ENCODE measurements around the gene CATSPERZ.

CATSPERZ gene

GRCh38 chr11:64251753-64252002 lies 48.5 kb upstream of the CATSPERZ start:
- Histone ChIP-seq H3K9me2 (replicated peaks; ENCODE audit: low read depth, low read length) (no peaks in the 10 kb centered on the region), H3K27me3 (ENCODE audit: insufficient read depth, low read length, poor library complexity, severe bottlenecking) (no peaks in the 10 kb centered on the region), H3K36me3 (ENCODE audit: insufficient read depth, low read length) (no peaks in the 10 kb centered on the region), H4K20me1 (ENCODE audit: insufficient read depth, low read length, poor library complexity, severe bottlenecking) (no peaks in the 10 kb centered on the region), H3K4me3 (ENCODE audit: low read length, poor library complexity, severe bottlenecking) (peak overlapping the region; percentile 84), H3K79me2 (ENCODE audit: insufficient read depth, low read length) (peaks cover 5% of the 10 kb centered on the region; the same call in 1 of the 2 replicates), H3K4me1 (ENCODE audit: insufficient read depth, low read length, poor library complexity, severe bottlenecking) (peaks cover 30% of the 10 kb centered on the region), H2AFZ (ENCODE audit: low read length) (peak overlapping the region; percentile 75), H3K9me3 (ENCODE audit: insufficient read depth, low read depth, low read length) (no peaks in the 10 kb centered on the region), H3F3A (ENCODE audit: low read depth) (peaks cover 3% of the 10 kb centered on the region; the same call in 1 of the 2 replicates), H3K9ac (ENCODE audit: low read depth, low read length, poor library complexity, severe bottlenecking) (peak overlapping the region; percentile 68), H3K4me2 (ENCODE audit: low read depth, low read length, poor library complexity, severe bottlenecking) (peak overlapping the region; percentile 82)
- TF ChIP-seq EZH2phosphoT487 (IDR thresholded peaks at IDR 0.05; ENCODE audit: borderline replicate concordance) (no peak), CTCF (conservative IDR thresholded peaks at IDR 0.05; ENCODE audit: low read length) (no peak)

GRCh38 chr11:64252003-64252872 lies 47.9 kb upstream of the CATSPERZ start:
- Histone ChIP-seq H3K4me2 (ENCODE audit: low read depth, low read length, poor library complexity, severe bottlenecking) (peak overlapping the region; percentile 82), H3K9me3 (ENCODE audit: insufficient read depth, low read depth, low read length) (no peaks in the 10 kb centered on the region), H3K27me3 (ENCODE audit: insufficient read depth, low read length, poor library complexity, severe bottlenecking) (no peaks in the 10 kb centered on the region), H3K4me1 (ENCODE audit: insufficient read depth, low read length, poor library complexity, severe bottlenecking) (peaks cover 26% of the 10 kb centered on the region), H2AFZ (ENCODE audit: low read length) (peak overlapping the region; percentile 75), H3K4me3 (ENCODE audit: low read length, poor library complexity, severe bottlenecking) (peak overlapping the region; percentile 84), H3K36me3 (ENCODE audit: insufficient read depth, low read length) (no peaks in the 10 kb centered on the region), H3K9me2 (replicated peaks; ENCODE audit: low read depth, low read length) (no peaks in the 10 kb centered on the region), H4K20me1 (ENCODE audit: insufficient read depth, low read length, poor library complexity, severe bottlenecking) (no peaks in the 10 kb centered on the region), H3K79me2 (ENCODE audit: insufficient read depth, low read length) (peaks cover 5% of the 10 kb centered on the region; the same call in 1 of the 2 replicates), H3K9ac (ENCODE audit: low read depth, low read length, poor library complexity, severe bottlenecking) (peak overlapping the region; percentile 68), H3F3A (ENCODE audit: low read depth) (peaks cover 3% of the 10 kb centered on the region; the same call in 1 of the 2 replicates)
- TF ChIP-seq EZH2phosphoT487 (IDR thresholded peaks at IDR 0.05; ENCODE audit: borderline replicate concordance) = no peak
- peak; percentile 51 for TF ChIP-seq CTCF (conservative IDR thresholded peaks at IDR 0.05; ENCODE audit: low read length)

GRCh38 chr11:64253043-64253442 lies 47.1 kb upstream of the CATSPERZ start:
- no peak overlapping the region for H3K4me3 ChIP-seq (ENCODE audit: low read length, poor library complexity, severe bottlenecking)
- no peaks in the 10 kb centered on the region for H3K9me2 ChIP-seq (replicated peaks; ENCODE audit: low read depth, low read length)
- peaks cover 5% of the 10 kb centered on the region; the same call in 1 of the 2 replicates for H3K79me2 ChIP-seq (ENCODE audit: insufficient read depth, low read length)
- no peaks in the 10 kb centered on the region for H3K27me3 ChIP-seq (ENCODE audit: insufficient read depth, low read length, poor library complexity, severe bottlenecking)
- H3F3A ChIP-seq (ENCODE audit: low read depth) = no peaks in the 10 kb centered on the region
- H3K4me2 ChIP-seq (ENCODE audit: low read depth, low read length, poor library complexity, severe bottlenecking) = peak overlapping the region; percentile 82
- H2AFZ ChIP-seq (ENCODE audit: low read length) = no peak overlapping the region
- no peak overlapping the region for H3K9ac ChIP-seq (ENCODE audit: low read depth, low read length, poor library complexity, severe bottlenecking)
- TF ChIP-seq CTCF (conservative IDR thresholded peaks at IDR 0.05; ENCODE audit: low read length) = no peak
- no peak for TF ChIP-seq EZH2phosphoT487 (IDR thresholded peaks at IDR 0.05; ENCODE audit: borderline replicate concordance)
- H3K36me3 ChIP-seq (ENCODE audit: insufficient read depth, low read length) = no peaks in the 10 kb centered on the region
- peaks cover 26% of the 10 kb centered on the region for H3K4me1 ChIP-seq (ENCODE audit: insufficient read depth, low read length, poor library complexity, severe bottlenecking)
- no peaks in the 10 kb centered on the region for H4K20me1 ChIP-seq (ENCODE audit: insufficient read depth, low read length, poor library complexity, severe bottlenecking)
- H3K9me3 ChIP-seq (ENCODE audit: insufficient read depth, low read depth, low read length) = no peaks in the 10 kb centered on the region
